Measurements from ENCODE around the gene MYO5B. TPM values are rescaled to one million over a fixed set of nuclear protein-coding genes. Genes with fewer than 3 reads are reported as not detected.
"Not testable (repeated sequence)": the region's sequence is repeated elsewhere in the genome, so short reads cannot be mapped to it uniquely, and the experiment has no call there.

MYO5B gene
- 0.07 and 0.14 TPM in 2 replicates for total RNA-seq

DNA sequence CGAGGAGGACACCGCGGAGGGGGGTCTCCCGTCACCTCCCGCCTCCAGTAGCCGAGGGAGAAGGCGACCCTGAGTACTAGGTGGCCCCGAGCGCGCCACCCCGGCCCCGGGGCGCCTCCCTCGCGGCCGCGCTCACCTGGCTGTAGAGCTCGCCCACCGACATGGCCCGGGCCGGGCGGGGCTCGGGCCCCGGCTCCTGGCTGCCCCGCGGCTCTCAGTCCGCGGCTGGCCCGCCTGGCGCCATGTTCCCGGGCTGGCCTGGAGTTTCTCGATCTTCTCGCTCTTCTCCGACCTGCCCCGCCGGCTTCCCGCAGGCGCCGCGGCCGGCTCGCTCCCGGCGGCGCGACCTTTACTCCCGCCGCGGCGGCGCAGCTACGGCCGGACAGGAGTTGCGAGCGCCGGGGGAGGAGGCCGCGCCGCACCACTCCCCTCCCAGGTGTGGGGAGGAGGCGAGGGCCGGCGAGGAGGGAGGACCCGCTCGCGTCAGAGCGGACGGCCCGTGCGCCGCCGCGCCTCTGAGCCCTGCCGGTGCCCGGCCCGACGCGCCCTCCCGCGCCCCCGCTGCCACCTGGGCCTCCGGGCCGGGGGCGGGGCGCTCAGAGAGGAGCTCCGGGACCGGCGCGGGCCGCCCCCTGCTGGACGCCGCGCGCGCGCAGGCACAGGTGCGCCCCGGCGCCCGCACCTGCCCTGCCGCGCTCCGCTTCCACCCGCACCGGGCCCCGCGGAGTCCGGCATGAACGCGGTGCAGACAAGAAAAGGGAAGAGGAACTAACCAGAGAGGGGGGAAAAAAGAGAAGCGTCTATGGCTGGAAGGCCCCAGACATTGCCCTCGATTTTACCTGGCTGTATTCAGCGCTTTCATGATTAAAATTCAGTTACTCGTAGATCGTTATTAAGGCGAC, at the start of gene MYO5B:
Gene MYO5B (minus strand): TSS at position 517 of the 902 bp plus-strand sequence. CDS start 354 bp downstream, at position 163.
- Mint-ChIP-seq H3K27me3 (peaks cover 67% of the 10 kb centered on the region), H3K4me1 (peaks cover 4% of the 10 kb centered on the region), H3K4me3 (peak within 1 kb of the TSS; percentile 68), H3K27ac (peak within 1 kb of the TSS; percentile 44), H3K9me3 (no peaks in the 10 kb centered on the region), H3K36me3 (ENCODE audit: low read depth) (no peaks in the 10 kb centered on the region)
- intact Hi-C loops (cut with micrococcal nuclease), result loop anchor here (10.0 kb wide), 1 partner anchor 190 kb away; no protein-coding TSS in a partner anchor
- DNase-seq, result peak; percentile 84

DNA sequence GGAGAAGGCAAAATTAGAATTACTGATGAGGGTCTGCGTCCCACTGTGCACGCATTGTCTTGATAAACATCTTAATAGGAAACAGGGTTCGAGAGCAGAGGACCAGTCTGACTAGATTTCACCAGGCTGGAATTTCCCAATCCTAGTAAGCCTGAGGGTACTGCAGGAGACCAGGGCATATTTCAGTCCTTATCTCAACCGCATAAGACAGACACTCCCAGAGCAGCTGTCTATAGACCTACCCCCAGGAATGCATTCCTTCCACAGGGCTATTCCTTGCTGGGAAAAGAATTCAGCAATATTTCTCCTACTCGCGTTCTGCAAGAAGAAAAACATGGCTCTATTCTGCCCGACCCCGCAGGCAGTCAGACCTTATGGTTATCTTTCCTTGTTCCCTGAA, 46.8 kb upstream of the MYO5B start:
- H3K36me3 Mint-ChIP-seq (ENCODE audit: low read depth); H3K4me3 Mint-ChIP-seq; H3K27ac Mint-ChIP-seq; DNase-seq; H3K4me1 Mint-ChIP-seq; H3K27me3 Mint-ChIP-seq; intact Hi-C loops (cut with micrococcal nuclease): not testable (repeated sequence)
- peaks cover 23% of the 10 kb centered on the region for H3K9me3 Mint-ChIP-seq

DNA sequence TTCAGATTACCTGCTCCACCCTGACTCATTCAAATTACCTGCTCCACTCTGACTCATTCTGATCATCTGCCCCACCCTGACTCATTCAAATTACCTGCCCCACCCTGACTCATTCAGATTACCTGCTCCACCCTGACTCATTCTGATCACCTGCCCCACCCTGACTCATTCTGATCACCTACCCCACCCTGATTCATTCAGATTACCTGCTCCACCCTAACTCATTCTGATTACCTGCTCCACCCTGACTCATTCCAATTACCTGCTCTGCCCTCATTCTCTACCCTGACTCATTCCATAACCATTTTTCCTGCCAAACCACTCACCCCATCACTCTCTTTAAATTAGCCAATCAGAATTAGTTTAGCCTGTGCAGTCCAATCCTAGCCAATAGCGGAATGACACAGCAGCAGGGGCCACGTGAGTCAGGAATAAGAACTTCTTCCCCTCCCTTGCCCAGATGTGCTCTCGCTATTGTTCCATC, 45.2 kb upstream of the MYO5B start:
- intact Hi-C loops (cut with micrococcal nuclease), result no loop called here
- peaks cover 23% of the 10 kb centered on the region for H3K9me3 Mint-ChIP-seq
- no peaks in the 10 kb centered on the region for H3K27me3 Mint-ChIP-seq
- no peak for DNase-seq
- no peak overlapping the region for H3K4me3 Mint-ChIP-seq
- H3K36me3 Mint-ChIP-seq (ENCODE audit: low read depth), result no peaks in the 10 kb centered on the region
- H3K27ac Mint-ChIP-seq, result peak overlapping the region; percentile 54
- peaks cover 6% of the 10 kb centered on the region for H3K4me1 Mint-ChIP-seq

DNA sequence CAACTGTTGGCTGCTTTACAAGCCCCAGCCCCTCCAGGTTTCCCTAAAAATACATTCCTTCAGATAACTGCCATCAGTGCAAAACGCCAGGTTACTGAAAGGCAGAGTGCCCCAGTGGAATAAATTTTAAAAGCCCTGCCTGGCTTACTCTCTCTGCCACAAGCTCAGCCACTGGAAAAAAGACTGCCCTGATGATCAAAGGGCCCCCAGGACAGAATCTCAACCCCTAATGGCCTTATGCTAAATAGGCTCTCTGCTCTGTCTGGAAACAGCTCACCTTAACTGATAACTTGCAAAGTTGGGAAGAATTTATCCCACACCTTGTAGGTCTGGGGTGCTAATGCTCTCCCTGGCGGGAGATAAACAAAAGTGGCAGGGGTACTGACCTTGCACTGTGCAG, 37.5 kb upstream of the MYO5B start:
- no peak for DNase-seq
- Mint-ChIP-seq H3K4me1 (no peaks in the 10 kb centered on the region), H3K4me3 (no peak overlapping the region), H3K36me3 (ENCODE audit: low read depth) (no peaks in the 10 kb centered on the region), H3K9me3 (no peaks in the 10 kb centered on the region), H3K27me3 (peaks cover 2% of the 10 kb centered on the region), H3K27ac (no peak overlapping the region)
- intact Hi-C loops (cut with micrococcal nuclease), result no loop called here

DNA sequence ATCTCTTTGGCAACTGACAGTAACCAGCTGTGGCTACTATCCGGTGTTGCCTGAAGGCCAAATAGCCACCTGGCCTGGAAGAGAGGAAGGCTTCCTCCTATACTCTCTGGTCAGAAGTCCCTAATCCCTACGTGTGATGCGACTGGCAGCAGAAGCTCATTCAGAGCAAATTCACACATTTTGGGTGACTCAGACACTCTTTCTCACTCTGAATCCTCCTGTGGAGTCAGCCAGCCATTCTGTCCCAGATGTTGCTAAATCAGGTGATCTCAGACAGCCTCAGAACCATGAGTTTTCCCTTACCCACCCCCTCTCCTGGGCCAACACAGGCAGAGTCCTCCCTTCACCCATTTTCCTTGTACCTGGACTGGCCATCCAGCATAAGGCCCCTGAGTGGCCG, 36.7 kb upstream of the MYO5B start:
- no peaks in the 10 kb centered on the region for H3K9me3 Mint-ChIP-seq
- no peaks in the 10 kb centered on the region for H3K36me3 Mint-ChIP-seq (ENCODE audit: low read depth)
- peaks cover 2% of the 10 kb centered on the region for H3K27me3 Mint-ChIP-seq
- DNase-seq, result no peak
- intact Hi-C loops (cut with micrococcal nuclease), result no loop called here
- H3K27ac Mint-ChIP-seq, result no peak overlapping the region
- no peak overlapping the region for H3K4me3 Mint-ChIP-seq
- H3K4me1 Mint-ChIP-seq, result no peaks in the 10 kb centered on the region

GRCh38 chr18:50220249-50220648, 25.3 kb upstream of the MYO5B start:
- DNase-seq; H3K27ac Mint-ChIP-seq; intact Hi-C loops (cut with micrococcal nuclease); H3K4me3 Mint-ChIP-seq; H3K36me3 Mint-ChIP-seq (ENCODE audit: low read depth); H3K4me1 Mint-ChIP-seq; H3K9me3 Mint-ChIP-seq: not testable (repeated sequence)
- H3K27me3 Mint-ChIP-seq, result peaks cover 30% of the 10 kb centered on the region

DNA sequence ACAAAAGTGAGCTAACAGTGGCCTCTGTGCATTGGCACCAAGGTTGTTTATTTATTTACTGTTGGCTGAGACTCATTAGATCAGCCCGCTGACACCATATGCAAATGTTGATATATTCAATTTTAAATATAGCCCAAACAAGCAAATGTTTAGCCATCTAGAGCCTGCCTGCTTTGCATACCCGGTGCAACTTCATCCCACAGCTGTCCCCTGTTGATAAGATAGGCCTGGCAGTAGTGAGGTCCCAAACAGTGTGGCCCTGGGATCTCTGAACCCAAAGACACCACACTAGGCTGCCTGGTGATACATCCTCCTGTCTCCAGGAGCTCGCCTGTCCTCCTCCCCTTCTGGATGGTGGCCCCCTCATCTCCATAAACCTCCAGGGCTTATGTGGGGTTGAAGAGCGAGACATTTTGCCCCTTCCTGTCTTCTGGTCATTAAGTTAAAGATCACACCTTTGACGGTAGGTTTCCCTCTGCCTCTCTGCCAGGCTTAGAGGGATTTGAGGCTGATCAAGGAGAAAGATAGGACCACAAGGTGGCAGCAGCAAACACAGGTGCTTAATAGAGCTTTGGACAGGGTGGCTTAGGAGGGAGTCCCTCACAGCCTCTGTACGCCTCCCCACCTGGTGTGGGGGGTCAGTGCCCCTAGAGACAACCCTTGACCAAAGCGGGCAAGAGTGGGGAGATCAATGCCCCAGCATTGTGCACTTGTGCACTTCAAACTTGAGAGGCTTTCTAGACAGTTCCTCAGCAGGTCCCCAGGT, 23.7 kb upstream of the MYO5B start:
- H3K4me3 Mint-ChIP-seq, result no peak overlapping the region
- no peaks in the 10 kb centered on the region for H3K36me3 Mint-ChIP-seq (ENCODE audit: low read depth)
- intact Hi-C loops (cut with micrococcal nuclease), result loop anchor here (1.0 kb wide), 2 partner anchors 50 to 139 kb away; no protein-coding TSS in a partner anchor
- H3K27me3 Mint-ChIP-seq, result peaks cover 31% of the 10 kb centered on the region
- DNase-seq, result peak; percentile 82
- H3K4me1 Mint-ChIP-seq, result no peaks in the 10 kb centered on the region
- peaks cover 9% of the 10 kb centered on the region for H3K9me3 Mint-ChIP-seq
- H3K27ac Mint-ChIP-seq, result no peak overlapping the region

DNA sequence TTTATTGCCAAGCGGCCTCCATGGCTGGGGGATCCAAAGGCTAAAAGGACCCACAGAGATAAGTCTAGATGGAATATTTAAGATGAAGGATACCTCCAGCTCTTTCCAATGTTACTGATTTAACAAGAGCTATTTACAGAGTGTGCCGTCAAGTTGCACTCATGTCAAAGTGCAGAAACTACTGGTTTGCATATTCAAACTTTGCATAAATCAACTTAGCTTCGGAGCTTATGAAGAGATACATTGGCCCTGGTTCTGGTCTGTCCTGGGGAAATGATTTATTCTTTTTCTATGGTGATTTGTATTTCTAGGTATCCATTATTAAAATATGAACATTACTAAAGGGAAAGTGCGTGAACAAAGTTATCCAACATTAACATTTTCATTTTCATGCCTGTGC, 14.4 kb upstream of the MYO5B start:
- Mint-ChIP-seq H3K4me3 (no peak overlapping the region), H3K27me3 (peaks cover 23% of the 10 kb centered on the region), H3K27ac (no peak overlapping the region), H3K9me3 (no peaks in the 10 kb centered on the region), H3K36me3 (ENCODE audit: low read depth) (no peaks in the 10 kb centered on the region), H3K4me1 (peaks cover 2% of the 10 kb centered on the region)
- intact Hi-C loops (cut with micrococcal nuclease), result no loop called here
- no peak for DNase-seq

- Mint-ChIP-seq H3K27me3 (peaks cover 32% of the 10 kb centered on the region), H3K36me3 (ENCODE audit: low read depth) (no peaks in the 10 kb centered on the region), H3K9me3 (no peaks in the 10 kb centered on the region), H3K27ac (no peak overlapping the region), H3K4me1 (peaks cover 8% of the 10 kb centered on the region), H3K4me3 (no peak overlapping the region)
- DNase-seq, result no peak
- intact Hi-C loops (cut with micrococcal nuclease), result no loop called here
Observed at GRCh38 chr18:50207722-50208121, 12.8 kb upstream of the MYO5B start.

DNA sequence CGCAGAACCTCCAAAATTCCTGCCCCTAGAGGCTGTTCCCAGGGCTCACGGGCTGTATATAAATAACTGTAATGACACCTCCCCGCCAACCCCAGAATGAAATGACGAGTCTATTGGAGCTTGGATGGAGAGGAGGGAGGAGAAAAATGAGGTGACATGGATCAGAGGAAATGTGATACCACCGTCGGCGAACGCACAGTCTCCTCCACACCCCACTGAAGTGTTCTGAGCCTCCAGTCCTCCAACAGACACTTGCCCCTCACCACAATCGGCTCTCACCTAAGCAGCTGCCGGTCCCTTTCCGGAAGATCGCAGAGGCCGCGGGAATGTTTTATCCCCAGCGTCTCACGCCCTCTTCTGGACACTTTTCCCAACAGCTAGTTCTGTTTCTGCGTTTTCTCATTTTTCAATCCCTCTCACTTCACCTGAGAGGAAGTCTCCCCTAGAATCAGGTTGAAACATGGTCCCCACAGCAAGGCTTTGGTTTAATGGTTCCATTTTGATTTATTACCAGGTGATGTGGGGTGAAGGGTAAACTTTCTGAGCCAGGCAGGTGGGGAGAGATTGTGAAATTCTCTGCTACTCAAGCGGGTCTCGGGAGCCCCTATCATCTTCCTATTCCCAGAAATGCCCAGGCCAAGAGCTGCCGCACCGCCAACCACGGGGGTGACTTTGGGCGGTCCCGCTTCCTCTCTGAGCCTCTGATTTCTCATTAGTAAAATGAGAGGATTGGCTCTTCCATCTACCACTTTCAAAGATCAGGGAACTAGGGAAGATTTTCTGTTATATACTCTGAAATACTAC, 9.1 kb upstream of the MYO5B start:
- peaks cover 3% of the 10 kb centered on the region for H3K9me3 Mint-ChIP-seq
- no peak overlapping the region for H3K4me3 Mint-ChIP-seq
- peaks cover 8% of the 10 kb centered on the region for H3K4me1 Mint-ChIP-seq
- intact Hi-C loops (cut with micrococcal nuclease), result no loop called here
- H3K27ac Mint-ChIP-seq, result no peak overlapping the region
- no peaks in the 10 kb centered on the region for H3K36me3 Mint-ChIP-seq (ENCODE audit: low read depth)
- peak; percentile 68 for DNase-seq
- H3K27me3 Mint-ChIP-seq, result peaks cover 55% of the 10 kb centered on the region

- H3K4me3 Mint-ChIP-seq, result no peak overlapping the region
- DNase-seq, result no peak
- peaks cover 3% of the 10 kb centered on the region for H3K9me3 Mint-ChIP-seq
- intact Hi-C loops (cut with micrococcal nuclease), result no loop called here
- H3K27ac Mint-ChIP-seq, result no peak overlapping the region
- H3K27me3 Mint-ChIP-seq, result peaks cover 71% of the 10 kb centered on the region
- H3K36me3 Mint-ChIP-seq (ENCODE audit: low read depth), result no peaks in the 10 kb centered on the region
- peaks cover 8% of the 10 kb centered on the region for H3K4me1 Mint-ChIP-seq
Observed at GRCh38 chr18:50201476-50202018, 6.6 kb upstream of the MYO5B start.

DNA sequence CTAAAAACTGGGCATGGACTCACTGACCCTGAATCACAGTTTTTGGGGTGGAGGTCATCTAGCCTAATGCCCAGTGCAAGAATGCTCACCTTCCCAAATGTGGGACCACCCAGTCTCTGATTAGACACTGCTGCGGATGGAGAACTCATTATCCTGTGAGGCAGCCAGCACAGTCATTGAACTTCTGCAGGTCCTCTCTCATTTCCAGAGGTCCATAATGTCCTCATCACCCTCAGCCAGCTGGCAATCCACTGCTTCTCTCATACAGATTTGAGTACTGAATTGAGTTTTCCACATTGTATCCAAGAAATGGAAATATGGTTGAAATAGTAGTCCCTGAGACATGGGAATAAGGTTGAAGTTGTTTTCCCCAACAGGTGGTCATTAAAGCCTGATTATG, 5.0 kb upstream of the MYO5B start:
- intact Hi-C loops (cut with micrococcal nuclease), result loop anchor here (10.0 kb wide), 1 partner anchor 195 kb away; no protein-coding TSS in a partner anchor
- no peak overlapping the region for H3K27ac Mint-ChIP-seq
- H3K4me1 Mint-ChIP-seq, result peaks cover 8% of the 10 kb centered on the region
- H3K9me3 Mint-ChIP-seq, result peaks cover 3% of the 10 kb centered on the region
- H3K27me3 Mint-ChIP-seq, result peaks cover 75% of the 10 kb centered on the region
- no peak overlapping the region for H3K4me3 Mint-ChIP-seq
- no peak for DNase-seq
- H3K36me3 Mint-ChIP-seq (ENCODE audit: low read depth), result no peaks in the 10 kb centered on the region

DNA sequence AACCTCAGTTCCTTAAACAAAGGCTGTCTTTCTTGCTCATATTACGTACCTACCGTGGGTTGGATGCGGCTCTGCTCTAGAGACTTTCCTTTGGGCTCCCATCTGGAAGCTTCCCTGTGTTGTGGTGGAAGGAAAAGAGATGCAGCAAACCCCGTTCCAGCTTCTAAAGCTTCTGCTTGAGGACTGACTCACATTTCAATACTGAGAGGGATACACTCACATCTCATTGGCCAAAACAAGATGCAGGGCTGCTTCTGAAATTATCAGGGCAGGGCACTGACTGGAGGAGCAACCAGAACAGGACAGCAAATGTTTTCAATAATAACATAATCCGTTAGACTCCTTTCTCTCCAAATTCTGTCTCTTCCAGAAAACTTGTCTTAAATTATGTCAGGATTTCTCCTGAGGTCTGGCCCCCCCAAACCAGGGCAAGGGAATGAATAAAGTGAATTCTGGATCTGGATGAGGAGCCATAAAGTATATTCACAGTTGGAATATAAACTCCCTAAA, 4.5 kb upstream of the MYO5B start:
- Mint-ChIP-seq H3K9me3 (peaks cover 3% of the 10 kb centered on the region), H3K4me3 (no peak overlapping the region), H3K27ac (no peak overlapping the region), H3K27me3 (peaks cover 70% of the 10 kb centered on the region), H3K4me1 (peaks cover 6% of the 10 kb centered on the region), H3K36me3 (ENCODE audit: low read depth) (no peaks in the 10 kb centered on the region)
- intact Hi-C loops (cut with micrococcal nuclease), result loop anchor here (10.0 kb wide), 1 partner anchor 195 kb away; no protein-coding TSS in a partner anchor
- no peak for DNase-seq
